PC-9 (cell line): ENCODE data around the gene IGFLR1.

Experiments used
- EZH2 ChIP-seq: fragments of 200-600 bp; sonication (generic); IDR thresholded peaks from 2 replicates; pipeline ENCODE4 v1.8.0; 2017; ENCODE audit warnings: antibody characterized with exemption, low read depth
- TF ChIP-seq, protein P1 (sequence below): fragments of 200-600 bp; sonication (generic); conservative IDR thresholded peaks from 2 replicates; pipeline ENCODE4 v1.6.1; 2017; ENCODE audit warnings: mixed run types, antibody characterized with exemption, mild to moderate bottlenecking, moderate library complexity

DNA sequence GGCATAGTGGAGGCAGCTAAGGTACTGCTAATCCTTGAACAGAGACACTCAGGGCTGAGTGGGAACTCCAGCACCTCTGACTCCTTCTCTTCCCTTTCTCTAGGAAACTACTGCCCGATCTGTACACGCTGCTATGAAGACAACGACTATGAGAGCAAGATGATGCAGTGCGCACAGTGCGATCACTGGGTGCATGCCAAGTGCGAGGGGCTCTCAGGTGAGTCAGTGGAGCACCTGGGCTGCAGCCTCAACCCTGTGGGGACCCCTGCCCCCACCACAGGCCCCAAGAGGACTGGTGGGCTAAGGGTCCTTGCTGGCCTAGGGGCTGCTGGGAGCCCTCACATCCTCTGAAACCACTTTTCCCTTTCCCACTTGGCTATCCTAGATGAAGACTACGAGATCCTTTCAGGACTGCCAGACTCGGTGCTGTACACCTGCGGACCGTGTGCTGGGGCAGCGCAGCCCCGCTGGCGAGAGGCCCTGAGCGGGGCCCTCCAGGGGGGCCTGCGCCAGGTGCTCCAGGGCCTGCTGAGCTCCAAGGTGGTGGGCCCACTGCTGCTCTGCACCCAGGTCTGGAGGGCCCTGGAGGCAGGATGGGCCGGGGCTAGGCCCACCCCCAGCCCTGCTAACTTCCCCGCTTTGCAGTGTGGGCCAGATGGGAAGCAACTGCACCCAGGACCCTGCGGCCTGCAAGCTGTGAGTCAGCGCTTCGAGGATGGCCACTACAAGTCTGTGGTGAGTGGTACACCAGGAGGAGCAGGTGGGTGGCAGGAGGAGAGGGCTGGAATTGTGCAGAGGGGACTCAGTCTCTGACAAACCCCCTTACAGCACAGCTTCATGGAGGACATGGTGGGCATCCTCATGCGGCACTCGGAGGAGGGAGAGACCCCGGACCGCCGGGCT lies 14.9 kb downstream of the IGFLR1 start:
- TF ChIP-seq, protein P1, sequence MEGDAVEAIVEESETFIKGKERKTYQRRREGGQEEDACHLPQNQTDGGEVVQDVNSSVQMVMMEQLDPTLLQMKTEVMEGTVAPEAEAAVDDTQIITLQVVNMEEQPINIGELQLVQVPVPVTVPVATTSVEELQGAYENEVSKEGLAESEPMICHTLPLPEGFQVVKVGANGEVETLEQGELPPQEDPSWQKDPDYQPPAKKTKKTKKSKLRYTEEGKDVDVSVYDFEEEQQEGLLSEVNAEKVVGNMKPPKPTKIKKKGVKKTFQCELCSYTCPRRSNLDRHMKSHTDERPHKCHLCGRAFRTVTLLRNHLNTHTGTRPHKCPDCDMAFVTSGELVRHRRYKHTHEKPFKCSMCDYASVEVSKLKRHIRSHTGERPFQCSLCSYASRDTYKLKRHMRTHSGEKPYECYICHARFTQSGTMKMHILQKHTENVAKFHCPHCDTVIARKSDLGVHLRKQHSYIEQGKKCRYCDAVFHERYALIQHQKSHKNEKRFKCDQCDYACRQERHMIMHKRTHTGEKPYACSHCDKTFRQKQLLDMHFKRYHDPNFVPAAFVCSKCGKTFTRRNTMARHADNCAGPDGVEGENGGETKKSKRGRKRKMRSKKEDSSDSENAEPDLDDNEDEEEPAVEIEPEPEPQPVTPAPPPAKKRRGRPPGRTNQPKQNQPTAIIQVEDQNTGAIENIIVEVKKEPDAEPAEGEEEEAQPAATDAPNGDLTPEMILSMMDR = no peak
- no peak for TF ChIP-seq EZH2
